ENCODE data around the gene EIF3M.

GRCh38 chr11:32581556-32581955 is 2.1 kb upstream of the EIF3M start:
- no peak for TF ChIP-seq CTCF (IDR thresholded peaks at IDR 0.05)
- no peak for TF ChIP-seq POLR2A (IDR thresholded peaks at IDR 0.05)

Measured in right lobe of liver (tissue), 4 donors.